ENCODE measurements around the gene SMIM12. TPM values are rescaled to one million over a fixed set of nuclear protein-coding genes. Genes with fewer than 3 reads are reported as not detected.

The SMIM12 gene
- total RNA-seq, 3 donors from 2014 or later = 25.0 to 36.7 (median 29.6) TPM

GRCh38 chr1:34905098-34905459 is 45.5 kb upstream of the SMIM12 start:
- no peaks in the 10 kb centered on the region for H3K9me3 ChIP-seq
- H3K27ac ChIP-seq = no peak overlapping the region
- H3K4me1 ChIP-seq = no peaks in the 10 kb centered on the region
- intact Hi-C loops (cut with DNase I; ENCODE audit: low total_unique reads) = no loop called here
- no peak overlapping the region for H3K4me3 ChIP-seq
- TF ChIP-seq POLR2A (IDR thresholded peaks at IDR 0.05) (no peak), POLR2AphosphoS5 (IDR thresholded peaks at IDR 0.05) (no peak), CTCF (IDR thresholded peaks at IDR 0.05) (no peak)
- peaks cover 0 to 7% of the 10 kb centered on the region in 2 donors for H3K27me3 ChIP-seq
- H3K36me3 ChIP-seq = no peaks in the 10 kb centered on the region
- DNase-seq (ENCODE audit: low spot score in 2 of 2) = no peak

GRCh38 chr1:34904236-34905097 is 44.9 kb upstream of the SMIM12 start:
- Histone ChIP-seq H3K27me3 (peaks cover 0 to 7% of the 10 kb centered on the region in 2 donors), H3K9me3 (no peaks in the 10 kb centered on the region), H3K4me1 (no peaks in the 10 kb centered on the region), H3K27ac (no peak overlapping the region), H3K36me3 (no peaks in the 10 kb centered on the region), H3K4me3 (no peak overlapping the region)
- TF ChIP-seq POLR2A (IDR thresholded peaks at IDR 0.05) (no peak), CTCF (IDR thresholded peaks at IDR 0.05) (no peak), POLR2AphosphoS5 (IDR thresholded peaks at IDR 0.05) (no peak)
- intact Hi-C loops (cut with DNase I; ENCODE audit: low total_unique reads) = no loop called here
- no peak for DNase-seq (ENCODE audit: low spot score in 2 of 2)

GRCh38 chr1:34901919-34902318 is 42.4 kb upstream of the SMIM12 start:
- no peak for DNase-seq (ENCODE audit: low spot score in 2 of 2)
- Histone ChIP-seq H3K9me3 (no peaks in the 10 kb centered on the region), H3K27me3 (peaks cover 0 to 7% of the 10 kb centered on the region in 2 donors), H3K36me3 (no peaks in the 10 kb centered on the region), H3K4me1 (no peaks in the 10 kb centered on the region), H3K4me3 (no peak overlapping the region), H3K27ac (no peak overlapping the region)
- intact Hi-C loops (cut with DNase I; ENCODE audit: low total_unique reads) = no loop called here
- TF ChIP-seq POLR2A (IDR thresholded peaks at IDR 0.05) = no peak
- no peak for TF ChIP-seq POLR2AphosphoS5 (IDR thresholded peaks at IDR 0.05)
- no peak for TF ChIP-seq CTCF (IDR thresholded peaks at IDR 0.05)

GRCh38 chr1:34900775-34901502 is 41.4 kb upstream of the SMIM12 start:
- Histone ChIP-seq H3K36me3 (no peaks in the 10 kb centered on the region), H3K4me3 (no peak overlapping the region), H3K4me1 (no peaks in the 10 kb centered on the region), H3K27me3 (peaks cover 0 to 7% of the 10 kb centered on the region in 2 donors), H3K9me3 (no peaks in the 10 kb centered on the region), H3K27ac (no peak overlapping the region)
- intact Hi-C loops (cut with DNase I; ENCODE audit: low total_unique reads) = no loop called here
- TF ChIP-seq POLR2AphosphoS5 (IDR thresholded peaks at IDR 0.05) = no peak
- TF ChIP-seq CTCF (IDR thresholded peaks at IDR 0.05) = no peak
- TF ChIP-seq POLR2A (IDR thresholded peaks at IDR 0.05) = no peak
- no peak for DNase-seq (ENCODE audit: low spot score in 2 of 2)

- intact Hi-C loops (cut with DNase I; ENCODE audit: low total_unique reads) = no loop called here
- DNase-seq (ENCODE audit: low spot score in 2 of 2) = no peak
- Histone ChIP-seq H3K36me3 (no peaks in the 10 kb centered on the region), H3K27ac (no peak overlapping the region), H3K9me3 (no peaks in the 10 kb centered on the region), H3K27me3 (peaks cover 0 to 7% of the 10 kb centered on the region in 2 donors), H3K4me3 (no peak overlapping the region), H3K4me1 (no peaks in the 10 kb centered on the region)
- TF ChIP-seq CTCF (IDR thresholded peaks at IDR 0.05) (no peak), POLR2AphosphoS5 (IDR thresholded peaks at IDR 0.05) (no peak), POLR2A (IDR thresholded peaks at IDR 0.05) (no peak)
Observed at GRCh38 chr1:34899906-34900305, 40.4 kb upstream of the SMIM12 start.
